Astrocyte of the spinal cord (primary cell): ENCODE data around the gene SRMS.

Experiments
- DNase-seq: peaks from one replicate; pipeline ENCODE4 v3.0.0; 2011; ENCODE audit warnings: low read depth, low spot score
- H3K4me3 ChIP-seq: 2 replicates; pipeline ENCODE4 v1.5.1; 2011; ENCODE audit warnings: low read depth, mild to moderate bottlenecking, low read length, moderate library complexity
- CTCF ChIP-seq: IDR thresholded peaks from 2 replicates; pipeline ENCODE4 v1.5.1; 2012; ENCODE audit warnings: low read depth, mild to moderate bottlenecking, low read length, inconsistent platforms
- in situ Hi-C: cut with HindIII; loops from 2 replicates; pipeline ENCODE4 v1.10.0; 2017; ENCODE audit warnings: low sequenced_read_pairs

SRMS gene

GRCh38 chr20:63543131-63543530 lies 4.4 kb downstream of the SRMS start:
- H3K4me3 ChIP-seq: no peak overlapping the region
- DNase-seq: no peak
- TF ChIP-seq CTCF: no peak
- in situ Hi-C loops: no loop called here

- no peak for TF ChIP-seq CTCF
- no peak for DNase-seq
- no peak overlapping the region for H3K4me3 ChIP-seq
- in situ Hi-C loops: no loop called here
These were observed 4.9 kb downstream of the SRMS start for GRCh38 chr20:63542696-63543095.

GRCh38 chr20:63542031-63542559 lies 5.5 kb downstream of the SRMS start:
- DNase-seq: no peak
- in situ Hi-C loops: no loop called here
- no peak for TF ChIP-seq CTCF
- no peak overlapping the region for H3K4me3 ChIP-seq

- in situ Hi-C loops: no loop called here
- H3K4me3 ChIP-seq: no peak overlapping the region
- TF ChIP-seq CTCF: no peak
- no peak for DNase-seq
These were observed 6.2 kb downstream of the SRMS start for GRCh38 chr20:63541371-63541770.

- no peak for DNase-seq
- in situ Hi-C loops: no loop called here
- TF ChIP-seq CTCF: no peak
- H3K4me3 ChIP-seq: no peak overlapping the region
These were observed 6.9 kb downstream of the SRMS start for GRCh38 chr20:63540417-63541186.

- no peak overlapping the region for H3K4me3 ChIP-seq
- no peak for DNase-seq
- in situ Hi-C loops: no loop called here
- TF ChIP-seq CTCF: no peak
These were observed 7.8 kb downstream of the SRMS start for GRCh38 chr20:63539441-63540370.
